SK-N-MC (cell line): ENCODE results near the gene DYNLT4.
"Not testable (repeated sequence)": the region's sequence is repeated elsewhere in the genome, so short reads cannot be mapped to it uniquely, and the experiment has no call there.

Experiments used
- DNase-seq: peaks from one replicate; pipeline ENCODE4 v3.0.0-alpha.2; 2011; ENCODE audit warnings: low read depth, low spot score
- H3K27ac ChIP-seq: fragments of 200-600 bp; sonication (generic); 2 replicates; pipeline ENCODE4 v1.5.1; 2016; ENCODE audit warnings: mixed run types
- H3K36me3 ChIP-seq: fragments of 200-600 bp; sonication (generic); 2 replicates; pipeline ENCODE4 v1.6.1; 2017; ENCODE audit warnings: antibody characterized with exemption, low read length, mixed read lengths; ENCODE audit not compliant: insufficient read depth
- H3K4me3 ChIP-seq: fragments of 200-600 bp; sonication (generic); 2 replicates; pipeline ENCODE4 v1.5.1; 2016
- H3K9ac ChIP-seq: fragments of 200-600 bp; sonication (generic); 2 replicates; pipeline ENCODE4 v1.8.0; 2017; ENCODE audit warnings: mixed run types, mixed read lengths; ENCODE audit not compliant: insufficient read length
- H3K9me3 ChIP-seq: fragments of 200-600 bp; sonication (generic); 2 replicates; pipeline ENCODE4 v1.6.1; 2017; ENCODE audit warnings: low read depth, mild to moderate bottlenecking, antibody characterized with exemption, low read length, moderate library complexity, mixed read lengths
- EZH2 ChIP-seq: fragments of 200-600 bp; sonication (generic); IDR thresholded peaks from one replicate; pipeline ENCODE4 v1.6.1; 2017; ENCODE audit warnings: antibody characterized with exemption
- FOXP2 ChIP-seq: optimal IDR thresholded peaks from 2 replicates; pipeline ENCODE3; 2011; ENCODE audit warnings: mild to moderate bottlenecking, moderate library complexity; ENCODE audit not compliant: insufficient read depth; ENCODE audit errors: extremely low read length, control extremely low read depth
- POLR2AphosphoS5 ChIP-seq: IDR thresholded peaks from 2 replicates; pipeline ENCODE4 v1.6.1; 2012; ENCODE audit warnings: mild to moderate bottlenecking, low read depth, low read length, borderline replicate concordance

The DYNLT4 gene

GRCh38 chr1:44798481-44799365 lies 8.4 kb downstream of the DYNLT4 start:
- Histone ChIP-seq H3K4me3 (no peak overlapping the region), H3K36me3 (no peaks in the 10 kb centered on the region), H3K27ac (no peak overlapping the region), H3K9ac (no peak overlapping the region), H3K9me3 (no peaks in the 10 kb centered on the region)
- DNase-seq = no peak
- TF ChIP-seq FOXP2 (no peak), EZH2 (no peak), POLR2AphosphoS5 (no peak)

- not testable (repeated sequence) for DNase-seq, H3K27ac ChIP-seq, H3K9me3 ChIP-seq, H3K36me3 ChIP-seq, H3K4me3 ChIP-seq, H3K9ac ChIP-seq
These were observed 9.3 kb downstream of the DYNLT4 start for GRCh38 chr1:44797886-44798285.

- H3K27ac ChIP-seq = no peak overlapping the region
- TF ChIP-seq POLR2AphosphoS5 = no peak
- TF ChIP-seq EZH2 = no peak
- no peak for TF ChIP-seq FOXP2
- no peak overlapping the region for H3K9ac ChIP-seq
- no peak overlapping the region for H3K4me3 ChIP-seq
- no peaks in the 10 kb centered on the region for H3K36me3 ChIP-seq
- no peaks in the 10 kb centered on the region for H3K9me3 ChIP-seq
- DNase-seq = no peak
These were observed 14.2 kb downstream of the DYNLT4 start for GRCh38 chr1:44792736-44793502.

GRCh38 chr1:44790968-44791801 lies 16.0 kb downstream of the DYNLT4 start:
- DNase-seq = no peak
- Histone ChIP-seq H3K4me3 (no peak overlapping the region), H3K36me3 (no peaks in the 10 kb centered on the region), H3K27ac (no peak overlapping the region), H3K9me3 (no peaks in the 10 kb centered on the region), H3K9ac (no peak overlapping the region)
- TF ChIP-seq EZH2 (no peak), POLR2AphosphoS5 (no peak), FOXP2 (no peak)

GRCh38 chr1:44788120-44788860 lies 18.9 kb downstream of the DYNLT4 start, which contains the start of gene BEST4:
BEST4 (minus strand) TSS chr1:44788170; CDS start chr1:44787705, 465 bp downstream.
- no peak for DNase-seq
- no peak for TF ChIP-seq FOXP2
- TF ChIP-seq POLR2AphosphoS5 = no peak
- TF ChIP-seq EZH2 = no peak
- Histone ChIP-seq H3K4me3 (no peak within 1 kb of the TSS), H3K9me3 (no peaks in the 10 kb centered on the region), H3K9ac (no peak within 1 kb of the TSS), H3K27ac (no peak within 1 kb of the TSS), H3K36me3 (no peaks in the 10 kb centered on the region)

GRCh38 chr1:44787506-44787905 lies 19.6 kb downstream of the DYNLT4 start:
- H3K36me3 ChIP-seq = no peaks in the 10 kb centered on the region
- H3K27ac ChIP-seq = no peak overlapping the region
- no peaks in the 10 kb centered on the region for H3K9me3 ChIP-seq
- TF ChIP-seq POLR2AphosphoS5 (no peak), EZH2 (no peak), FOXP2 (no peak)
- no peak for DNase-seq
- no peak overlapping the region for H3K4me3 ChIP-seq
- H3K9ac ChIP-seq = no peak overlapping the region

GRCh38 chr1:44786841-44787426 lies 20.2 kb downstream of the DYNLT4 start:
- H3K9ac ChIP-seq = no peak overlapping the region
- H3K36me3 ChIP-seq = peaks cover 2% of the 10 kb centered on the region; the same call in 1 of the 2 replicates
- TF ChIP-seq POLR2AphosphoS5 (no peak), EZH2 (no peak)
- no peak for DNase-seq
- no peaks in the 10 kb centered on the region for H3K9me3 ChIP-seq
- no peak overlapping the region for H3K4me3 ChIP-seq
- H3K27ac ChIP-seq = no peak overlapping the region
